Measurements from ENCODE around the gene ADGRG6. TPM values are rescaled to one million over a fixed set of nuclear protein-coding genes. Genes with fewer than 3 reads are reported as not detected.
A peak's percentile ranks its signal among the peaks of the same experiment; 100 is the strongest.

ADGRG6 gene
- total and polyA plus RNA-seq, 2 donors (not counting 3 experiments of a cell fraction or from before 2014, with no cell fraction given): 99.3 to 166 TPM

- H4K20me1 ChIP-seq (replicated peaks; ENCODE audit: control insufficient read depth, extremely low read depth, insufficient read depth, low read length): no peaks in the 10 kb centered on the region
- H3K9ac ChIP-seq (replicated peaks; ENCODE audit: extremely low read depth, insufficient read depth, low read length): no peak overlapping the region
- no peaks in the 10 kb centered on the region for H3K27me3 ChIP-seq (ENCODE audit: control insufficient read depth in 2 of 2, insufficient read depth in 2 of 2, low read length in 2 of 2)
- FAIRE-seq (no peak), DNase-seq (ENCODE audit: low read depth, low spot score) (no peak)
- H3K27ac ChIP-seq (ENCODE audit: insufficient read depth, low read depth, low read length): no peak overlapping the region
- BruUV-seq (replicated peaks): no TSS peak
- H3K9me3 ChIP-seq (replicated peaks; ENCODE audit: control insufficient read depth, insufficient read depth, low read length): no peaks in the 10 kb centered on the region
- H2AFZ ChIP-seq (ENCODE audit: low read depth, low read length): no peak overlapping the region
- TF ChIP-seq GATA2 (IDR thresholded peaks at IDR 0.05; ENCODE audit: insufficient read depth, insufficient read length, low read depth, low read length) (no peak), FOS (IDR thresholded peaks at IDR 0.05; ENCODE audit: borderline replicate concordance, insufficient read depth, low read length) (no peak), MYC (IDR thresholded peaks at IDR 0.05; ENCODE audit: low read depth, low read length) (no peak)
- H3K9me1 ChIP-seq (replicated peaks; ENCODE audit: control insufficient read depth, extremely low read depth, insufficient read depth, low read length): no peaks in the 10 kb centered on the region
- H3K4me1 ChIP-seq (ENCODE audit: control insufficient read depth, extremely low read depth, insufficient read depth, low read length): peaks cover 96% of the 10 kb centered on the region
- dilution Hi-C loops (cut with MboI; ENCODE audit: extremely low pct_ligation_motif_present, low sequenced_read_pairs) (no loop called here), intact Hi-C loops (cut with micrococcal nuclease) (loop anchor here (10.0 kb wide), 1 partner anchor 434 kb away; no protein-coding TSS in a partner anchor)
- POLR2A ChIA-PET: no interaction called here
- no peak overlapping the region for H3K4me3 ChIP-seq (replicated peaks in 1 of 3; ENCODE audit: insufficient read depth in 1 of 3, low read depth in 1 of 3, low read length in 3 of 3)
- H3K4me2 ChIP-seq (ENCODE audit: insufficient read depth, low read length): no peak overlapping the region
- CTCF ChIA-PET: interaction anchor here (1.5 kb wide), 1 partner anchor 256 kb away, joined by 3 read pairs; no protein-coding TSS in a partner anchor
- H3K36me3 ChIP-seq (ENCODE audit: control insufficient read depth in 2 of 2, extremely low read depth in 1 of 2, insufficient read depth in 2 of 2, low read length in 2 of 2): peaks cover 4 to 5% of the 10 kb centered on the region in 2 experiments
- H3K79me2 ChIP-seq (ENCODE audit: control insufficient read depth, insufficient read depth, low read length): peaks cover 2% of the 10 kb centered on the region
Measured at GRCh38 chr6:142411145-142411544, 109.3 kb downstream of the ADGRG6 start.

- CTCF ChIA-PET: interaction anchor here (1.5 kb wide), 2 partner anchors 20 to 257 kb away, joined by 3 read pairs; no protein-coding TSS in a partner anchor
- Histone ChIP-seq H3K27ac (ENCODE audit: insufficient read depth, low read depth, low read length) (peak overlapping the region; percentile 99), H2AFZ (ENCODE audit: low read depth, low read length) (no peak overlapping the region), H3K4me1 (ENCODE audit: control insufficient read depth, extremely low read depth, insufficient read depth, low read length) (peaks cover 95% of the 10 kb centered on the region), H3K4me2 (ENCODE audit: insufficient read depth, low read length) (peak overlapping the region; percentile 12), H3K9ac (replicated peaks; ENCODE audit: extremely low read depth, insufficient read depth, low read length) (peak overlapping the region; percentile 34), H3K9me1 (replicated peaks; ENCODE audit: control insufficient read depth, extremely low read depth, insufficient read depth, low read length) (no peaks in the 10 kb centered on the region), H3K36me3 (ENCODE audit: control insufficient read depth in 2 of 2, extremely low read depth in 1 of 2, insufficient read depth in 2 of 2, low read length in 2 of 2) (peaks cover 5 to 7% of the 10 kb centered on the region in 2 experiments), H3K79me2 (ENCODE audit: control insufficient read depth, insufficient read depth, low read length) (peaks cover 2% of the 10 kb centered on the region), H3K4me3 (replicated peaks in 1 of 3; ENCODE audit: insufficient read depth in 1 of 3, low read depth in 1 of 3, low read length in 3 of 3) (no peak overlapping the region), H4K20me1 (replicated peaks; ENCODE audit: control insufficient read depth, extremely low read depth, insufficient read depth, low read length) (no peaks in the 10 kb centered on the region), H3K27me3 (ENCODE audit: control insufficient read depth in 2 of 2, insufficient read depth in 2 of 2, low read length in 2 of 2) (no peaks in the 10 kb centered on the region), H3K9me3 (replicated peaks; ENCODE audit: control insufficient read depth, insufficient read depth, low read length) (no peaks in the 10 kb centered on the region)
- DNase-seq (ENCODE audit: low read depth, low spot score): peak; percentile 44
- dilution Hi-C loops (cut with MboI; ENCODE audit: extremely low pct_ligation_motif_present, low sequenced_read_pairs) (no loop called here), intact Hi-C loops (cut with micrococcal nuclease) (loop anchor here (10.0 kb wide), 1 partner anchor 433 kb away; no protein-coding TSS in a partner anchor)
- no peak for TF ChIP-seq FOS (IDR thresholded peaks at IDR 0.05; ENCODE audit: borderline replicate concordance, insufficient read depth, low read length)
- TF ChIP-seq, protein P1, sequence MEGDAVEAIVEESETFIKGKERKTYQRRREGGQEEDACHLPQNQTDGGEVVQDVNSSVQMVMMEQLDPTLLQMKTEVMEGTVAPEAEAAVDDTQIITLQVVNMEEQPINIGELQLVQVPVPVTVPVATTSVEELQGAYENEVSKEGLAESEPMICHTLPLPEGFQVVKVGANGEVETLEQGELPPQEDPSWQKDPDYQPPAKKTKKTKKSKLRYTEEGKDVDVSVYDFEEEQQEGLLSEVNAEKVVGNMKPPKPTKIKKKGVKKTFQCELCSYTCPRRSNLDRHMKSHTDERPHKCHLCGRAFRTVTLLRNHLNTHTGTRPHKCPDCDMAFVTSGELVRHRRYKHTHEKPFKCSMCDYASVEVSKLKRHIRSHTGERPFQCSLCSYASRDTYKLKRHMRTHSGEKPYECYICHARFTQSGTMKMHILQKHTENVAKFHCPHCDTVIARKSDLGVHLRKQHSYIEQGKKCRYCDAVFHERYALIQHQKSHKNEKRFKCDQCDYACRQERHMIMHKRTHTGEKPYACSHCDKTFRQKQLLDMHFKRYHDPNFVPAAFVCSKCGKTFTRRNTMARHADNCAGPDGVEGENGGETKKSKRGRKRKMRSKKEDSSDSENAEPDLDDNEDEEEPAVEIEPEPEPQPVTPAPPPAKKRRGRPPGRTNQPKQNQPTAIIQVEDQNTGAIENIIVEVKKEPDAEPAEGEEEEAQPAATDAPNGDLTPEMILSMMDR (IDR thresholded peaks at IDR 0.05; ENCODE audit: extremely low read depth in 1 of 2, insufficient read depth in 1 of 2, low read depth in 1 of 2, low read length in 2 of 2): no peak
- no peak for TF ChIP-seq POLR2A (IDR thresholded peaks at IDR 0.05; ENCODE audit: low read depth, low read length)
- no peak for TF ChIP-seq GATA2 (IDR thresholded peaks at IDR 0.05; ENCODE audit: insufficient read depth, insufficient read length, low read depth, low read length)
- TF ChIP-seq MYC (IDR thresholded peaks at IDR 0.05; ENCODE audit: low read depth, low read length): no peak
- no peak for TF ChIP-seq JUN (IDR thresholded peaks at IDR 0.05; ENCODE audit: borderline replicate concordance, insufficient read depth, insufficient read length, low read depth)
- TF ChIP-seq, protein P2, sequence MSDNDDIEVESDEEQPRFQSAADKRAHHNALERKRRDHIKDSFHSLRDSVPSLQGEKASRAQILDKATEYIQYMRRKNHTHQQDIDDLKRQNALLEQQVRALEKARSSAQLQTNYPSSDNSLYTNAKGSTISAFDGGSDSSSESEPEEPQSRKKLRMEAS (IDR thresholded peaks at IDR 0.05; ENCODE audit: insufficient read depth, insufficient read length): no peak
- TF ChIP-seq EZH2 (IDR thresholded peaks at IDR 0.05; ENCODE audit: borderline replicate concordance, low read depth, low read length, severe bottlenecking): no peak
- no peak for TF ChIP-seq POLR2AphosphoS5 (IDR thresholded peaks at IDR 0.05; ENCODE audit: insufficient read depth, low read depth, low read length)
- BruUV-seq (replicated peaks): no TSS peak
- FAIRE-seq: no peak
- POLR2A ChIA-PET: no interaction called here
Measured at GRCh38 chr6:142412241-142412640, 110.4 kb downstream of the ADGRG6 start.

Data from endothelial cell of umbilical vein (primary cell).